Astrocyte (in vitro differentiated cells and primary cell): ENCODE results near the gene EFCAB6.

Experiments
- CTCF ChIP-seq: IDR thresholded peaks from 2 replicates; pipeline ENCODE4 v1.5.1; 2011; ENCODE audit warnings: low read depth, mild to moderate bottlenecking, inconsistent platforms, low read length, moderate library complexity; ENCODE audit not compliant: insufficient read depth
- EZH2 ChIP-seq: IDR thresholded peaks from 2 replicates; pipeline ENCODE4 v1.6.1; 2012; ENCODE audit warnings: mild to moderate bottlenecking, low read length, inconsistent platforms; ENCODE audit not compliant: insufficient read depth

GRCh38 chr22:43631201-43631600 is 180.9 kb downstream of the EFCAB6 start:
- TF ChIP-seq CTCF (no peak), EZH2 (no peak)
